ENCODE results near the gene ZNF443.
A peak's percentile ranks its signal among the peaks of the same experiment; 100 is the strongest.
"Not testable (repeated sequence)": the region's sequence is repeated elsewhere in the genome, so short reads cannot be mapped to it uniquely, and the experiment has no call there.

Gene ZNF443

GRCh38 chr19:12440541-12441316 lies at the start of gene ZNF443:
ZNF443 (minus strand) TSS chr19:12441021; CDS start chr19:12440914, 107 bp downstream.
- TF ChIP-seq CTCF (IDR thresholded peaks at IDR 0.05; ENCODE audit: insufficient read depth, low read length, poor library complexity, severe bottlenecking) = no peak
- H3K4me3 ChIP-seq (replicated peaks; ENCODE audit: low read depth, low read length) = peak within 1 kb of the TSS; percentile 81
- no peaks in the 10 kb centered on the region for H3K27me3 ChIP-seq (replicated peaks; ENCODE audit: control insufficient read depth, insufficient read depth, low read length)
- DNase-seq (ENCODE audit: extremely low read depth, insufficient read length) = peak; percentile 97
- H3K36me3 ChIP-seq (ENCODE audit: control insufficient read depth, insufficient read depth, low read length) = no peaks in the 10 kb centered on the region

- not testable (repeated sequence) for H3K4me3 ChIP-seq (replicated peaks; ENCODE audit: low read depth, low read length); H3K27me3 ChIP-seq (replicated peaks; ENCODE audit: control insufficient read depth, insufficient read depth, low read length); H3K36me3 ChIP-seq (ENCODE audit: control insufficient read depth, insufficient read depth, low read length); DNase-seq (ENCODE audit: extremely low read depth, insufficient read length)
These were observed 45.5 kb upstream of the ZNF443 start for GRCh38 chr19:12486265-12486783.

- Histone ChIP-seq H3K27me3 (replicated peaks; ENCODE audit: control insufficient read depth, insufficient read depth, low read length) (no peaks in the 10 kb centered on the region), H3K4me3 (replicated peaks; ENCODE audit: low read depth, low read length) (no peak overlapping the region), H3K36me3 (ENCODE audit: control insufficient read depth, insufficient read depth, low read length) (no peaks in the 10 kb centered on the region)
- no peak for TF ChIP-seq CTCF (IDR thresholded peaks at IDR 0.05; ENCODE audit: insufficient read depth, low read length, poor library complexity, severe bottlenecking)
- DNase-seq (ENCODE audit: extremely low read depth, insufficient read length) = no peak
These were observed 44.8 kb upstream of the ZNF443 start for GRCh38 chr19:12485571-12485970.

- Histone ChIP-seq H3K36me3 (ENCODE audit: control insufficient read depth, insufficient read depth, low read length) (no peaks in the 10 kb centered on the region), H3K4me3 (replicated peaks; ENCODE audit: low read depth, low read length) (peak overlapping the region; percentile 92), H3K27me3 (replicated peaks; ENCODE audit: control insufficient read depth, insufficient read depth, low read length) (no peaks in the 10 kb centered on the region)
- no peak for DNase-seq (ENCODE audit: extremely low read depth, insufficient read length)
- TF ChIP-seq CTCF (IDR thresholded peaks at IDR 0.05; ENCODE audit: insufficient read depth, low read length, poor library complexity, severe bottlenecking) = no peak
These were observed 44.2 kb upstream of the ZNF443 start for GRCh38 chr19:12485052-12485416.

GRCh38 chr19:12484371-12485051 lies 43.7 kb upstream of the ZNF443 start, which contains the start of gene ZNF709:
ZNF709 (minus strand) TSS chr19:12484816; CDS start chr19:12484657, 159 bp downstream.
- no peaks in the 10 kb centered on the region for H3K27me3 ChIP-seq (replicated peaks; ENCODE audit: control insufficient read depth, insufficient read depth, low read length)
- no peaks in the 10 kb centered on the region for H3K36me3 ChIP-seq (ENCODE audit: control insufficient read depth, insufficient read depth, low read length)
- peak within 1 kb of the TSS; percentile 92 for H3K4me3 ChIP-seq (replicated peaks; ENCODE audit: low read depth, low read length)
- DNase-seq (ENCODE audit: extremely low read depth, insufficient read length) = peak; percentile 93
- TF ChIP-seq CTCF (IDR thresholded peaks at IDR 0.05; ENCODE audit: insufficient read depth, low read length, poor library complexity, severe bottlenecking) = no peak

GRCh38 chr19:12484011-12484370 lies 43.2 kb upstream of the ZNF443 start:
- H3K36me3 ChIP-seq (ENCODE audit: control insufficient read depth, insufficient read depth, low read length) = no peaks in the 10 kb centered on the region
- DNase-seq (ENCODE audit: extremely low read depth, insufficient read length) = no peak
- no peaks in the 10 kb centered on the region for H3K27me3 ChIP-seq (replicated peaks; ENCODE audit: control insufficient read depth, insufficient read depth, low read length)
- peak overlapping the region; percentile 92 for H3K4me3 ChIP-seq (replicated peaks; ENCODE audit: low read depth, low read length)
- no peak for TF ChIP-seq CTCF (IDR thresholded peaks at IDR 0.05; ENCODE audit: insufficient read depth, low read length, poor library complexity, severe bottlenecking)

Measured in GM06990 (cell line).